MG63 (cell line): ENCODE results near the gene FNDC3B. TPM values are rescaled to one million over a fixed set of nuclear protein-coding genes. Genes with fewer than 3 reads are reported as not detected.

ENCODE experiments used
- DNase-seq: peaks from one replicate; pipeline ENCODE4 v3.0.0-alpha.2; 2020
- H3K27me3 ChIP-seq: fragments of 250-450 bp; sonication (Bioruptor Pico); 2 replicates; pipeline ENCODE4 v1.5.1; 2020; ENCODE audit warnings: mild to moderate bottlenecking, moderate library complexity
- H3K36me3 ChIP-seq: fragments of 250-450 bp; sonication (Bioruptor Pico); 2 replicates; pipeline ENCODE4 v1.5.1; 2020; ENCODE audit warnings: mild to moderate bottlenecking, moderate library complexity
- H3K4me3 ChIP-seq: fragments of 250-450 bp; sonication (Bioruptor Pico); 2 replicates; pipeline ENCODE4 v1.5.1; 2020; ENCODE audit warnings: mild to moderate bottlenecking, moderate library complexity
- H3K9me3 ChIP-seq: fragments of 250-450 bp; sonication (Bioruptor Pico); 2 replicates; pipeline ENCODE4 v1.5.1; 2020; ENCODE audit warnings: mild to moderate bottlenecking, moderate library complexity
- total RNA-seq: library from RNA; depleted of rRNA; stranded (reverse); fragments of >200 nt; shearing (Covaris generic); gene quantifications from 2 replicates; pipeline ENCODE4 v1.2.3, GENCODE V29; 2014; ENCODE audit warnings: low replicate concordance

The FNDC3B gene
- total RNA-seq, 1 experiment from 2014 or later, result 53.7 TPM

DNA sequence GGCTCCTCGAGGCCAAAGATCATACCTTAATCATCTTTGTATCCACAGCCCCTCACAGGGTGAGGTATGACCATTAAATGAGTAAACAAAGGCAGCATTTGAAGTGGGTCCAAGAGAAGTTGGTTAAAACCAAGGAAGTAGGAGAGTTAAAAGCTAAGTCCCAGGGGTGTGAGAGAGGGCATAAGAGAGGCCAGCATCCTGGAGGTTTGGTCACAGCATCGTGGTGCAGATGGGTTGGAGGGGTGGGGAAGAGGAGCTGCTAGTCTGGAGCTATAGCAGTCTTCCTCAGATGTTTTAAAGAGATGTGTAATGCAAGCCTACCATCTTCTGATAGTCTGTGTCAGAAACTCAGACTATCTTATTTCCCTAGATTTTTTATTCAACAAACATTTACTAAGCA is 253.7 kb downstream of the FNDC3B start:
- Histone ChIP-seq H3K4me3 (no peak overlapping the region), H3K27me3 (no peaks in the 10 kb centered on the region), H3K36me3 (peaks cover 80% of the 10 kb centered on the region), H3K9me3 (no peaks in the 10 kb centered on the region)
- no peak for DNase-seq

DNA sequence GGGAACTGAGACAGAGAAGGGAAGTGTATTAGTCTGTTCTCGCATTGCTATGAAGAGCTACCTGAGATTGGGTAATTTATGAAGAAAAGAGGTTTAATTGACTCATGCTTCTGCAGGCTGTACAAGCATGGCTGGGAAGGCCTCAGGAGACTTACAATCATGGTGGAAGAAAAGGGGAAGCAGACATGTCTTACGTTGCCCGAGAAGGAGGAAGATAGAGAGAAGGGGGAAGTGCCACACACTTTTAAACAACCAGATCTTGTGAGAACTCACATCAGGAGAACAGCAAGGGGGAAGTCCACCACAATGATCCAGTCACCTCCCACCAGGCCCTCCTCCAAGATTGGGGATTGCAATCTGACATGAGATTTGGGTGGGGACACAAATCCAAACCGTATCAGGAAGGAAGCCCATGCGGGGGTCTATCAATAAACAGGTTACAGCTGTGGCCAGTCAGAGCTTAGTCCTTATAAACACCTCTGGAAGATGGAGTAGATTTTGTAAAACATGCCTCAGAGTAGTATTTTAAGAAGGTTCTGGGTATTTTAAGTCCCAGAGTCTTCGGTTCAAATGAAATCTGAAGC is 254.9 kb downstream of the FNDC3B start:
- no peak for DNase-seq
- Histone ChIP-seq H3K36me3 (peaks cover 79% of the 10 kb centered on the region), H3K27me3 (no peaks in the 10 kb centered on the region), H3K4me3 (no peak overlapping the region), H3K9me3 (no peaks in the 10 kb centered on the region)

DNA sequence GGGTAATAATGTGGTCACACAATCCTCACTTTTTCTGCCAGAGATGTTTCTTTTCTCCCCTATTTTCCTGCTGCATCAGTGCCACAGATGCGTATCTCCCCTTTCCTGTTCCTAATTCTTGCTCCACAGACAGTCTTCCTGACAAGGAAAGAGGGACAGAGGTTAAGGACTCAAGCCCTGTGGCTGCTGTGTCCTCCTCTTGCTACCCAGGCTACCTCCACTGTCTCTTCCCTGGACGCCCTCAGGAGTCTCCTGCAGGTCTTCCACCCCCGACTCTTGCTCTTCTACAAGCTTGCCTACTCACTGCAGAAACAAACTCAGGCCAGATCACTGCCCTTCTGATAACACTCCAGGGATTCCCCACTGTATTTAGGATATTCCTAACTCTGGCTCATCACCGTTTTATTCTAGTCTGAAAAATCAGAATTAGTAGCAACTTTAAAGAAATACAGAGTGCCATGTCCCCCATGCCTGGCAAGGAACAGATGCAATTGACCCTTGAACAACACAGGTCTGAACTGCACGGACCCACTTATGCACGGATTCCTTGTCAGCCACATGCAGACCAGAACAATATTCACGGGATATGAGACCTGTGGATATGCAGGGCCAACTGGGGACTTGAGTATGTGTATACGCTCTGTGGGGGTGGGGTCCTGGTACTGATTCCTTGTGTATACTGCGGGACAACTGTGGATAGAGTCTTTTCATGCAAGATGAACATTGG is 257.0 kb downstream of the FNDC3B start:
- no peak overlapping the region for H3K4me3 ChIP-seq
- DNase-seq, result no peak
- no peaks in the 10 kb centered on the region for H3K27me3 ChIP-seq
- peaks cover 75% of the 10 kb centered on the region for H3K36me3 ChIP-seq
- H3K9me3 ChIP-seq, result no peaks in the 10 kb centered on the region

- Histone ChIP-seq H3K27me3 (no peaks in the 10 kb centered on the region), H3K4me3 (no peak overlapping the region), H3K9me3 (no peaks in the 10 kb centered on the region), H3K36me3 (peaks cover 75% of the 10 kb centered on the region)
- no peak for DNase-seq
Observed at GRCh38 chr3:172296975-172297332, 257.6 kb downstream of the FNDC3B start.

GRCh38 chr3:172298247-172298646 is 258.9 kb downstream of the FNDC3B start:
- H3K27me3 ChIP-seq, result no peaks in the 10 kb centered on the region
- DNase-seq, result no peak
- no peak overlapping the region for H3K4me3 ChIP-seq
- H3K9me3 ChIP-seq, result no peaks in the 10 kb centered on the region
- H3K36me3 ChIP-seq, result peaks cover 68% of the 10 kb centered on the region

DNA sequence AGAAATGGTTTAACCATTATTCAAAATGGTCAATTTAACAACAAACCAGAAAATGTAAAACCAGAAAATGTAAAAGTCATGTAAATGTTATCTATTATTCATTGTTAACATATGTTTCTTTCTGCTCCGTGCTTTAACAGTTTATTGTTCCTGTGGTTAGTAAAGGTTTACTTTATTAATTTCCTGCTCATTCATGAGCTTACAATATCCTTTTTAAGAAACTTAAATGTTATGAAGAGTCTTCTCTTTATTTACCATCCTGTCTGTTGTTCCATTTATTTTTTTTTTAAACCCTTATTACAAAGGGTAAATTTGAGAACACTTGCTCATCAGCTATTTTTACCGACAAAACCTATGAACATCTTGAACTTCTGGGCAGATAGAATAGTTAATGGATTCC is 260.8 kb downstream of the FNDC3B start:
- DNase-seq, result no peak
- Histone ChIP-seq H3K27me3 (no peaks in the 10 kb centered on the region), H3K9me3 (no peaks in the 10 kb centered on the region), H3K36me3 (peaks cover 66% of the 10 kb centered on the region), H3K4me3 (no peak overlapping the region)

DNA sequence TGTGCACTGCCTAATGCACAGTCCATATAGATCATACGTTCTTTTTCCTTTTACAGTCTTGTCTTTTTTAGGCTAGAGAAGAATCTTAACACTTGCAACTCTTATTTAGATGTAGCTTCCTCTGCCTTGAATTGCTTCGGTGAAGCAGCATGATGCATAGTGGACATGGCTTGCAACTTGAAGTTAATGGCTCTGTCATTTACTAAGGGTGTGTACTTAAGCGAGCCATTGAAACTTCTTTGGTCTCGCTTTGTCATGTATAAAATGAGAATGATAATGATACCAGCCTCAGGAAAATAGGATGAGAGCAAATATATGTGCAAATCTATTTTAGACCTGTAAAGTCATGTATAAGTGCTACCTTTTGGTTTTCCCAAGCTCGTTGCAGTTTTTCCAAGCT is 261.5 kb downstream of the FNDC3B start:
- Histone ChIP-seq H3K36me3 (peaks cover 64% of the 10 kb centered on the region), H3K27me3 (no peaks in the 10 kb centered on the region), H3K4me3 (no peak overlapping the region), H3K9me3 (no peaks in the 10 kb centered on the region)
- DNase-seq, result no peak

GRCh38 chr3:172302203-172302602 is 262.8 kb downstream of the FNDC3B start:
- no peak overlapping the region for H3K4me3 ChIP-seq
- DNase-seq, result no peak

GRCh38 chr3:172303181-172303580 is 263.8 kb downstream of the FNDC3B start:
- no peak for DNase-seq
- Histone ChIP-seq H3K27me3 (no peaks in the 10 kb centered on the region), H3K4me3 (no peak overlapping the region), H3K36me3 (peaks cover 72% of the 10 kb centered on the region), H3K9me3 (no peaks in the 10 kb centered on the region)

More at GRCh38 chr3:172302203-172302602, 262.8 kb downstream of the FNDC3B start:
- Histone ChIP-seq H3K36me3 (peaks cover 64% of the 10 kb centered on the region), H3K9me3 (no peaks in the 10 kb centered on the region), H3K27me3 (no peaks in the 10 kb centered on the region)

DNA sequence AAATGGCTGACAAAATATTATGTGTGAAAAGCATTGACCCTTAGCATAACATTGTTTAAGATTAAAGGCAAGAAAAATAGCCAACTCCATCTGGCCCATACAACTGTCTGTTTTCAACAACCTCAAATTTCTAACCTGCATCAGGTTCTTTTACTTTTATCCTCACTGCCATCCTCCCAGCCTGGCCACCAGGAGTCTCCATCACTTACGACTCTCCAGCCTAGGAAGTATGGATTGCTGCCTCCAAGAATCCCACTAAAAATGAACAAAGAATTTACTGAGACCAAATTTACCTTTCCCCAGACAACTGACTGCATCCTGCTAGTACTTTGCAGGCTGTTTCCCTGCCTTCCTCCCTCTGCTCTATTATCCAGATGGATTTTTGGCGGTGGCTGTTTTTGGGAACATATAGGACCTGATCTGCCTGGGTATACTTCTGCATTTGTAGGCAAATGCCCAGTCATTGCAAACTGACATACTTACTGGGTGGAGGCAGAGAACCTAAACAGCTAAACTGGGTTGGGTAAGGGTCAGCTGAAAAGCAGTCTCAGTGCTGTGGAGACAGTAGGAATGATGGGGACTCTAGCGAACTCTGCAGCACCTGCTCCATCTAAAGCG is 264.7 kb downstream of the FNDC3B start:
- DNase-seq, result no peak
- no peaks in the 10 kb centered on the region for H3K27me3 ChIP-seq
- no peak overlapping the region for H3K4me3 ChIP-seq
- peaks cover 72% of the 10 kb centered on the region for H3K36me3 ChIP-seq
- no peaks in the 10 kb centered on the region for H3K9me3 ChIP-seq

DNA sequence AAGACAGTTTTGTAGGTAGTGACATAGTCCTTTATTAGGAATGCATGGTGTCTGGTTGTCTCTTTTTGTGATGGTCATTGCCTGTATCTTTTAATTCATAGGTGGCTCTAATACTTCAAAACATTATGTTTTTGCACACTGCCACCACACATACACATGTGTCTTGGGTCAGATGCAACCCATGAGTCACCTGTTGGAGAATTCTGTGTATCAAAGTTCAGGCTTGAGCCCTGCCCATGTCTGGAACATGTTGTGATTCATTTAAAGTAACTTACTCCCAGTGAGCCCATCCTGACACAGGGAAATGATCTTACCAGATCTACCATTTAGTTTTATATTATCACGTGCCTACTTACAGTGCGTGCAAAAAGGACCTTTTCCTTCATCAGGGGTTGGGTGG is 266.2 kb downstream of the FNDC3B start:
- peak; percentile 30 for DNase-seq

DNA sequence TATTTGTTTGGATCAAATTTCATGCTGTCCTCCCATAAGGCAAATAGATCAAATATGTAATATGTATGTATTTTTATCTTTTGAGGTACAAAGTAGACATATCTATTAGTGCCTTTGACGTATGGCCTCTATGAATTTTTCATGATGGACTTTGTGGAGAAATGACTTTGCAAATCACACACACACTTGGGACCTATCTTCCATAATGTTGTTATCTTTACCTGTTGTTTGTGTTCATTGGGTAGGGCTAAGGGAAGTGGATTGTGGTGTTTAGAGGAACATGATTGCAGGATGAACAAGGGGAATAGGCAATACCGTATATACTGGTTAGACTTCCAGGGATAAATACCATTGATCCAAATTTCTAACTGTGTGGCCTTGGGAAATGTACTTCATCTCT is 266.6 kb downstream of the FNDC3B start:
- H3K27me3 ChIP-seq, result no peaks in the 10 kb centered on the region
- no peak for DNase-seq
- H3K4me3 ChIP-seq, result no peak overlapping the region
- H3K36me3 ChIP-seq, result peaks cover 79% of the 10 kb centered on the region
- H3K9me3 ChIP-seq, result no peaks in the 10 kb centered on the region

More for the DNA sequence above, 266.2 kb downstream of the FNDC3B start:
- H3K4me3 ChIP-seq, result no peak overlapping the region
- H3K9me3 ChIP-seq, result no peaks in the 10 kb centered on the region
- H3K36me3 ChIP-seq, result peaks cover 79% of the 10 kb centered on the region
- H3K27me3 ChIP-seq, result no peaks in the 10 kb centered on the region

DNA sequence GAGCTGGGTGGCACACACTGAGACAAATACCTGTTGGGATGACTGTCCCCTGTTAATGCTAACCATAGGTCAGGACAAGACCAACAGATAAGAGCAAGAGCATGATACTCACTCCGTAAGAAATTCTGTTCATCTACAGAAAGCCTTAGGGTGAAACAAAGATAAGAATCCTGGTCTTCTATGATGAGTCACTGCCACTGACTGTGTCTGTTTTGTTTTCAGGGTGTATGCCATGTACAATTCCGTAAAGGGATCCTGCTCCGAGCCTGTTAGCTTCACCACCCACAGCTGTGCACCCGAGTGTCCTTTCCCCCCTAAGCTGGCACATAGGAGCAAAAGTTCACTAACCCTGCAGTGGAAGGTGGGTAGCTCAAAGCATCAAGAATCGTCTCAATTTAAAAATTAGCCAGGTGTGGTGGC is 267.8 kb downstream of the FNDC3B start:
- Histone ChIP-seq H3K27me3 (no peaks in the 10 kb centered on the region), H3K36me3 (peaks cover 75% of the 10 kb centered on the region), H3K9me3 (no peaks in the 10 kb centered on the region), H3K4me3 (no peak overlapping the region)
- DNase-seq, result no peak

GRCh38 chr3:172309059-172309458 is 269.7 kb downstream of the FNDC3B start:
- DNase-seq, result no peak
- no peak overlapping the region for H3K4me3 ChIP-seq
- H3K36me3 ChIP-seq, result peaks cover 83% of the 10 kb centered on the region
- no peaks in the 10 kb centered on the region for H3K27me3 ChIP-seq
- H3K9me3 ChIP-seq, result no peaks in the 10 kb centered on the region

GRCh38 chr3:172309741-172310427 is 270.5 kb downstream of the FNDC3B start:
- H3K36me3 ChIP-seq, result peaks cover 90% of the 10 kb centered on the region
- no peak for DNase-seq
- no peak overlapping the region for H3K4me3 ChIP-seq
- H3K9me3 ChIP-seq, result no peaks in the 10 kb centered on the region
- no peaks in the 10 kb centered on the region for H3K27me3 ChIP-seq

GRCh38 chr3:172310428-172310760 is 271.0 kb downstream of the FNDC3B start:
- H3K27me3 ChIP-seq, result no peaks in the 10 kb centered on the region
- peaks cover 87% of the 10 kb centered on the region for H3K36me3 ChIP-seq
- DNase-seq, result no peak
- H3K9me3 ChIP-seq, result no peaks in the 10 kb centered on the region
- H3K4me3 ChIP-seq, result no peak overlapping the region

DNA sequence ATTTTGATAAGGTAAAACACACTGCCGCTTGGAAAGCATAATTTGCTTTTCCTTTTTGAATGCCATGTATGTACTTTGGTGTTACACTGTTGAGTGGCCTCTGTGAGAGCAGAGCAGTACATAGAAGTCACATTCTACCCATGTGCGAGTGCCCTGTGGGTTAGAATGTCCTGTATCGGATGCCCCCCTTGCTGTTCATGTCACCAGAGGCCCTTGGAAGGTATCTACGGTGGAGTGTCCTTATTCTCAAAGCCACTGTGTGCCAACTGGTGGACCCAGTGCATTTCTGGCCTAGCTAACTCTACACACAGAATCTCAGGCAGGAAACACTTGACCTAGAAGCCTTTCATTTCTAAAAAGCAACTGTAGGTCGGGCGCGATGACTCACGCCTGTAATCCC is 271.8 kb downstream of the FNDC3B start:
- H3K9me3 ChIP-seq, result no peaks in the 10 kb centered on the region
- no peaks in the 10 kb centered on the region for H3K27me3 ChIP-seq
- H3K4me3 ChIP-seq, result no peak overlapping the region
- no peak for DNase-seq
- peaks cover 83% of the 10 kb centered on the region for H3K36me3 ChIP-seq
